UCSD-AML1 (cell line): Measurements from ENCODE around the gene OR2V1.
"Not testable (repeated sequence)": the region's sequence is repeated elsewhere in the genome, so short reads cannot be mapped to it uniquely, and the experiment has no call there.

Experiments used
- DNase-seq: peaks from one replicate; lab custom pipeline; 2025; ENCODE audit not compliant: unreplicated experiment; lab: John Stamatoyannopoulos, UW

Gene OR2V1

DNA sequence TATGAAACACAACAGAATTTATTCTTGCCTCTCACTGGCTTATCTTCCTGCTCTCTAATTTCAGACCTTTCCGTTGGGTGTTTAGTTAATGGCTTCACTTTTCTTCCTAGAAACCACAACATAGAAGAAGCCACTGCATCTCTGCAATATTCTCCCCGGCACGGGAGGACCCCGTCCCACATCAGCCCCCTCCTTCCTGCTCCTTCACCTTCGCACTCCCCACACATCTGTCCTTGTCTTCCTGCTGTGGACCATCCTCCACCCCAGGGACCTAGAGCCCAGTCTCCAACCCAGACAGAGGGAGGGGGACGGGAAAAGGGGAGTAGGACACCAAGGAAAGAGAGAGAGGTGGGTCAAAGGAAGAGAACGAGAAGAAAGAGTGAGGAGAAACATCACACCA is 1.4 kb downstream of the OR2V1 start:
- no peak for DNase-seq

DNA sequence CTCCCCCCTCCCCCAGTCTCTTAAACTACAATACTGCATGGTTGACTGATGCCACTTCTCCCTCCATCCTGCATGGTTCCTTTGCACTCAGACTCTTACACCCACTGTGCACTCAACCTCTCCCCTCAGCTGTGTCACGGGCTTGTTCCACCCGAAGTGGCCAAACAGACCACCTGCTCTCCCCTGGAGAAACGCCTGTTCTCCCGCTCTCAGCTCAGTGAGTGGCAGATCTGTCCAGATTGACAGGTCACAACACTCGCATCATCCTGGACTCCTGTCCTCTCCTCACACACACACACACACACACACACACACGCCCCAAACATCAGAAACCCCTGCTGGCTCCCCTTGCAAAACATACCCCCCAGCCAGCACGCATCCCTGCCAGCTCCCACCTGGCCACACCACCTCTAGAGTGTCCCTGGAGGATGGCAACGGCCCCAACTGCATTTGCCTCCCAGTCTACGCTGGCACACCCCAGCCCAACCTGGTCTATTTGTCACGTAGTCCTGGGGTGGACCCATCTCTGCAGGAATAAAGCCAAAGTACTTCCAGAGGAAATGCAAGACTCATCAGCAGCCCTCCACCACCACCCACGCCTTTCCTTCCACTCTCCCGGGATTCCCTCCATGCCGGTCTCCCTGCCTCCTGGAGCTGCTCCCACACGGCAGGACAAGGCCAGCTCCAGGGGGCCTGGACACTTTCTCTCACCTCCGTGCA is 2.9 kb downstream of the OR2V1 start:
- DNase-seq, result no peak

DNA sequence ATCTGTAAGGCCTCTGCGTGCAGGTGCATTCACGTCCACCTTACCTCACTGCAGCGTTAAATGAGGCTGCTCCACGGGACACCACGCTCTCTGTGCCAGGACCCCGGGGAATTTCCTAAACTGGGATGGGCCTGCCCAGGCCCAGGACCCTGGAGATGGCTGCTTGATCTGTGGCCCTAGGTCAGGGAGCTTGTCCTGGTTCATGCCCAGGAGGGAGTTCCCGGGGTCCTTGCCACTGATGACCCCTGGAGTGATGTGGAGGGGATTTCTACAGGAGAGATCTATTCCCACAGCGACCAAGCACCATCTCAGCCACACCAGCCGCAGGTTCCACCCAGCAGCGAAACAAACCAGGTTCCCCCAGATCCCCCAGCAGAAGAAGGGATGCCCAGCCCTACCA is 3.5 kb downstream of the OR2V1 start:
- DNase-seq, result no peak

DNA sequence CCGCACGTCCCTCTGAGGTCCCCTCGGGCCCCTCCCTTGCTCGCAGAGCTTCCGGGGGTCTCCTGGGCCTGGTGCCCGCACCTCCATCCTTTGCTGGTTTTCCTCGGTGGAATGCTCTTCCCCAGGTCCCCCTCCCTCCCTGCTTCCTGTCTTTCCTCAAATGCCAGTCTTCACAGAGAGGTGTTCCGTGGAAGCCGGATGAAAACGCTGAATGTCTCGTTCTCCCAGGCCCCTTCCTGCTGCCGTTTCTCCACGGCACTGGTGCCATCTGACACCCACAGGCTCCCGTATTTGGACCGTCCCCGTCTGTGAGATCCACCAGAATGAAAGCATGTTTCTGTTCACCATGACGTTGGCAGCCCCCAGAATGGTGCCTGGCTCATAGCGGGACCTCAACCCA is 4.1 kb downstream of the OR2V1 start:
- no peak for DNase-seq

- DNase-seq, result no peak
Measured at GRCh38 chr5:181124526-181124925, 6.4 kb downstream of the OR2V1 start.

GRCh38 chr5:181121675-181122561 is 9.1 kb downstream of the OR2V1 start:
- DNase-seq, result no peak

DNA sequence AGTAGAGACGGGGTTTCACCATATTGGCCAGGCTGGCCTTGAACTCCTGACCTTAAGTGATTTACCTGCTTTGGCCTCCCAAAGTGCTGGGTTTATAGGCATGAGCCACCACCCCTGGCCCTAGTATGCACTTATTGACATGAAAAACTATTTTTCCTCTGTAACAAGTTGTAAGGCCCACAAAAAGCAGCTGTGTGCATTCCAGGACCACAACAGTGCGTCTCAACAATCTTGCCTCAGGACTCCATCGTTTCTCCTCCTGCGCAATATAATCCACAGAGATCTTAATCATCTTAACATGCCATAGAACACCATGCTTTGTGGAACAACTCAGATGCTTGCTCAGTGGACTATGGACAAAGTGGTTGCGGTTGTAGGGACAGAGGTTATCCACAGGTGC is 10.2 kb downstream of the OR2V1 start:
- no peak for DNase-seq

GRCh38 chr5:181120306-181120705 is 10.7 kb downstream of the OR2V1 start:
- DNase-seq, result no peak

DNA sequence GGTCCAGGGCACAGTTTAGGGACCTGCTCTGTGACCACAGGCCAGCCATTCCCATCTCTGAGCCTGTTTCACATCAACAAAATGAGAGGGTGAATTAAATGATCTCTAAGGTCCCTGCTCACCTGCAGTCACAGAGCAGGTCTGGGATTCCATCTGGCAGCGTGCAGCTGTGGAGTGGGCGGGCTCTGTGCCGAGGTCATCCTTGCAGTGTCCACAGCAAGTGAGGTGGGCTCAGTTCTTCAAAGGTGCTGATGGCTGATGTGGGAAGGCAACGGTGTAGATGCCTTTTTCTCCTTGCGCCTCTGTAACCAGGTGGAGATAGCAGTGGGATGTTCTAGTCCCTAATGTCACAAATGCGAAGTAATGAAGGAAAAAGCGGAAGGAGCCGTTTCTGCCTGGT is 11.9 kb downstream of the OR2V1 start:
- DNase-seq, result no peak

- DNase-seq, result no peak
Measured at GRCh38 chr5:181118369-181118768, 12.6 kb downstream of the OR2V1 start.

DNA sequence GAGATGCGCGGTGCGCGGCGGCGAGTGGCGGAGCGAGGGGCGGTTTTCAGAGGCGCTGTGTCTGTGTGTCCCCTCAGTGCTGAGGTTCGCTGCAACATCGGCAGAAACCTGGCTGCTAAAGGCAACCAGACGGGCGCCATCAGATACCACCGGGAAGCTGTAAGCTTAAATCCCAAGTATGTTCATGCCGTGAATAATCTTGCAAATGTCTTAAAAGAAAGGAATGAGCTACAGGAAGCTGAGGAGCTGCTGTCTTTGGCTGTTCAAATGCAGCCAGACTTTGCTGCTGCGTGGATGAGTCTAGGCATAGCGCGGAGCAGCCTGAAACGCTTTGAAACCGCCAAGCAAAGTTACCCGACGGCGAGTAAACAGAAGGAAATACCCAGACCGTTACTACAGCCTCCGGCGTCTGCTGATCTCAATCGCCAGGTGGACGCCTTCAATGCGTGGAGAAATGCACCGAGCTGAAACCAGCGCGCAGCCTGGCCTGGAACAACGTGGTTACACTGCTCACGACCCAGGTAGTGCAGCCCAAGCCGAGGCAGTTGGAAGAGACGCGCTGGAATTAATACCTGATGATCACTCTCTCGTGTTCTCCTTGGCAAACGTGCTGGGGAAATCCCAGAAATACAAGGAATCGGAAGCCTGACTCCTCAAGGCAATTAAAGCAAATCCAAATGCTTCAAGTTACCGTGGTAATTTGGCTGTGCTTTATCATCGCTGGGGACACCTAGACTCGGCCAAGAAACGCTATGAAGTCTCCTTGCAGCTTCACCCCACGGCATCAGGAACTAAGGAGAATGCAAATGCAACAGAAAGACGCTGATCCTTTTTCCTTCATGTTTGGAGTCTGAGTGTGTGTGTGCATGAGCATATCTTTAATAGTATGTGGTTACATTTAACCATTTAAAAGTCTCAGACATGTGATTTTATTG is 15.9 kb downstream of the OR2V1 start:
- no peak for DNase-seq

DNA sequence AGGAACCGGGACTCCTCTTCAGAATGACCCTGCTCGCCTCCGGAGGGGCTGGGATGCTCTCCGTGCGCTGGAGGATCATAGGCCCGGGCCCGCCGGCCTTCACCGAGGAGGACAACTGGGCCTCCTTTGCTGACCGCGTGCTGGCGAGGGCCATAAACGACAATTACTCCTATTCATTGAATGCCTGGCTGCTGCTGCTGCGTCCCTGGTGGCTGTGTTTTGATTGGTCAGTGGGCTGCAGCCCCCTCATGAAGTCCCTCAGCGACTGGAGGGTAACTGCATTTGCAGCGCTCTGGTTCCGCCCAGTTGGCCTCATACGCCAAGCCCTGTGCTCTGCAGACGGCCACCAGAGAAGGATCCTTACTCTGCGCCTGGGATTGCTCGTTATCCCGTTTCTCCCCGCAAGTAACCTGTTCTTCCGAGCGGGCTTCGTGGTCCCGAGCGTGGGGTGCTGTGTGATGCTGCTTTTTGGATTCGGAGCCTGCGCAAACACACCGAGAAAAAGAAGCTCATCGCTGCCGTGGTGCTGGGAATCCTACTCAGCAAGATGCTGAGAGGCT is 16.6 kb downstream of the OR2V1 start:
- DNase-seq, result no peak

DNA sequence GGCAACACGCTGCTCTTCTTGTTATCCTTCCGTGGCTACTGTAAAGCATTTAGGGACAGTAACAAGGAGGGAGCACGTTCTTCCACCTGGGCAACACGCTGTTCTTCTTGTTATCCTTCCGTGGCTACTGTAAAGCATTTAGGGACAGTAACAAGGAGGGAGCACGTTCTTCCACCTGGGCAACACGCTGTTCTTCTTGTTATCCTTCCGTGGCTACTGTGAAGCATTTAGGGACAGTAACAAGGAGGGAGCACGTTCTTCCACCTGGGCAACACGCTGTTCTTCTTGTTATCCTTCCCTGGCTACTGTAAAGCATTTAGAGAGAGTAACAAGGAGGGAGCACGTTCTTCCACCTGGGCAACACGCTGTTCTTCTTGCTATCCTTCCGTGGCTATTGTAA is 17.4 kb downstream of the OR2V1 start:
- DNase-seq, result not testable (repeated sequence)

DNA sequence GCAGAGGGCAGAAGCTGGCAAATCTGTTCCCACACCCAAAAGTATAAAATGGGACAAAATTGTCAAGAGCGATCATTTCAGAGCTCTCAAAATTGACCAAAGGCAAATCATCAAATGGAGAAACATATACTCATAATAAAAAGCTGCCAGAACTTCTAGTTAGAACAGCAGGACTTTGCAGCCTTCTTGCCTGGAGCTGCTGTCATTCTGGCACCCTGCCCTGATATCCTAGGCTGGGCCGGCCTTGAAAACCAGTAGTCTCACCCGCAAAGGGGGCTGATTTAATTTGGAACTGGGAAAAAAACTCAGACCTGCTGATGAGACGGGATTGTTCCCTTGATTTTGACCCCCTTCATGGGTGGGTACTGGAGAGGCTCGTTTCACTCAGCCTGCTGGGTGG is 18.5 kb downstream of the OR2V1 start:
- DNase-seq, result no peak

- DNase-seq, result no peak
Measured at GRCh38 chr5:181111010-181111409, 20.0 kb downstream of the OR2V1 start.

- DNase-seq, result no peak
Measured at GRCh38 chr5:181109489-181110013, 21.4 kb downstream of the OR2V1 start.

DNA sequence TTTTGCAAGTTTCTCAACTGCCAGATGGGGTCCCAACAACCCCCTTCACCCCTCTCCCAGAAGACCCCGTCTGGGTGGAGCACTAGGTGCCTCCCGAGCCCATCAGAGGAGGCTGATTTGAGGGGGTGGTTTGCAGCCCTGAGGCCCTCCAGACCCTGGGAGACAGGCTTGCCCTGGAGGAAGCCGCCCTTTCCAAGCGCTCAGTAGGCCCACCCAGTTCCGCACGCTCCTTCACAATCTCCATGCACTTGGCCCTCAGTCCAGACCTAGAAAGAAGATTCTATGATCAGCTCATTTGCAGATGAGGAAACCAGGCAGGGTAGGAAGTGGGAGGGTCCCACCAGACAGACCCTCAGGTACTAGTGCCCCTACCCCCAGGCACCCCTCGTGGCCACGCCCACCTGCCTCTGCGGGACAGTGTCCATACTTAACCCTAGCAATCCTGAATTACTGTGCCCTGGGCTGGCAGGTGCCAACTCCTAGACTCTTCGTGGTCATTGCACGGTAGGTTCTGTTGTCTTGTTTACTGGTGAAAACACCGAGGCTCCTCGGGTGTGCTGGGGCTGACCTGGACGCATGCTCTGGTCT is 22.3 kb downstream of the OR2V1 start:
- no peak for DNase-seq

GRCh38 chr5:181107699-181108098 is 23.3 kb downstream of the OR2V1 start:
- DNase-seq, result no peak

DNA sequence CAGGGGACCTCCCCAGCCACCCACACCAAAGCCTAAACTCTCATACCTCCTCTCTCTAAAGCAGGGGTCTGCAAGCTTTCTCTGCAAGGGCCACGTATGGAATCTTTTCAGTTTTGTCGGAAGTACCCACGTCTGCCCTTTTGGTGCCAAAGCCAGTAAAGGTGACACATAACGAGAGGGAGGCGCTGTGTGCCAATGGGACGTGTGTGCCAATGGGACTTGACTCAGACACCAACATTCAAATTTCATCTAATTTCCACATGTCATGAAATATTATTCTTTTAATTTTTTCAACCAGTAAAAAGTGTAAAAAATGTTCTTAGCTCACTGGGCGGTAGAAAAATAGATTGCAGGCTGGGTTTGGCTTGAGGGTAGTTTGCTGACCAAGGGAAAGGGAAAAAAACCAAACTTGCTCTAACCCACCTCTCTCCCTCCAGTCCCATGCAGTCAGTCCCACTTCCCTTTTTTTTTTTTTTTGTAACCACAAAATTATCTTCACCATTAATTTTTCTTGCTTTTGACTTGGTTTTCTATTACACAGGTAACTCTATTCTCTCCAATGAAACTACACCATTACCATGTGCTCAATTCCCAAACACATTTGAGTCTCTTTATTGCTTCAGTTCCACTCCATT is 25.5 kb downstream of the OR2V1 start:
- no peak for DNase-seq
